HUES64 (cell line): ENCODE results near the gene SLC26A4.

Experiments
- H3K27ac ChIP-seq: 2 replicates; pipeline ENCODE4 v1.7.0; 2013; ENCODE audit warnings: low read depth, low read length, inconsistent platforms
- H3K27me3 ChIP-seq: 2 replicates; pipeline ENCODE4 v1.6.1; 2013; ENCODE audit warnings: mild to moderate bottlenecking, low read length; ENCODE audit not compliant: insufficient read depth
- H3K36me3 ChIP-seq: 2 replicates; pipeline ENCODE4 v1.6.1; 2013; ENCODE audit warnings: mild to moderate bottlenecking, low read length; ENCODE audit not compliant: insufficient read depth
- H3K4me1 ChIP-seq: 2 replicates; pipeline ENCODE4 v1.6.1; 2013; ENCODE audit warnings: mild to moderate bottlenecking, low read length, moderate library complexity; ENCODE audit not compliant: insufficient read depth
- H3K4me3 ChIP-seq: 2 replicates; pipeline ENCODE4 v1.5.1; 2013; ENCODE audit warnings: mild to moderate bottlenecking, low read length, moderate library complexity
- H3K9ac ChIP-seq: 2 replicates; pipeline ENCODE4 v1.6.1; 2013; ENCODE audit warnings: mild to moderate bottlenecking, low read depth, low read length
- H3K9me3 ChIP-seq: 2 replicates; pipeline ENCODE4 v1.6.1; 2013; ENCODE audit warnings: low read depth, low read length; ENCODE audit not compliant: insufficient read depth
- WGBS: fragments of 150-250, 120-280 bp; methylation state at CpG from one replicate; pipeline ENCODE4 v1.1.7; 2013; ENCODE audit warnings: missing lambda C conversion rate; 5-methylcytosine and 5-hydroxymethylcytosine counted together

The SLC26A4 gene

GRCh38 chr7:107694386-107694785 lies 33.8 kb downstream of the SLC26A4 start:
- Histone ChIP-seq H3K4me3 (no peak overlapping the region), H3K9me3 (no peaks in the 10 kb centered on the region), H3K27me3 (no peaks in the 10 kb centered on the region), H3K4me1 (peaks cover 10% of the 10 kb centered on the region; the same call in 1 of the 2 replicates), H3K9ac (no peak overlapping the region), H3K36me3 (no peaks in the 10 kb centered on the region), H3K27ac (no peak overlapping the region)
- WGBS: 95% methylated on average over 4 of the region's 5 CpGs

- Histone ChIP-seq H3K27me3 (no peaks in the 10 kb centered on the region), H3K4me1 (peaks cover 7% of the 10 kb centered on the region; the same call in 1 of the 2 replicates), H3K9me3 (no peaks in the 10 kb centered on the region), H3K36me3 (no peaks in the 10 kb centered on the region), H3K27ac (no peak overlapping the region), H3K4me3 (no peak overlapping the region), H3K9ac (no peak overlapping the region)
- 98% methylated on average over 2 of the region's 4 CpGs for WGBS
Measured at GRCh38 chr7:107696330-107696946, 35.8 kb downstream of the SLC26A4 start.

- no peaks in the 10 kb centered on the region for H3K27me3 ChIP-seq
- no peaks in the 10 kb centered on the region for H3K36me3 ChIP-seq
- H3K9me3 ChIP-seq: no peaks in the 10 kb centered on the region
- H3K27ac ChIP-seq: no peak overlapping the region
- peaks cover 7% of the 10 kb centered on the region; the same call in 1 of the 2 replicates for H3K4me1 ChIP-seq
- H3K9ac ChIP-seq: no peak overlapping the region
- 95% methylated on average over 7 of the region's 7 CpGs for WGBS
- H3K4me3 ChIP-seq: no peak overlapping the region
Measured at GRCh38 chr7:107697321-107698049, 36.9 kb downstream of the SLC26A4 start.

GRCh38 chr7:107700570-107700969 lies 39.9 kb downstream of the SLC26A4 start:
- Histone ChIP-seq H3K27ac (no peak overlapping the region), H3K4me3 (no peak overlapping the region), H3K9me3 (no peaks in the 10 kb centered on the region), H3K4me1 (no peaks in the 10 kb centered on the region), H3K36me3 (no peaks in the 10 kb centered on the region), H3K27me3 (no peaks in the 10 kb centered on the region), H3K9ac (no peak overlapping the region)

GRCh38 chr7:107701191-107701590 lies 40.6 kb downstream of the SLC26A4 start:
- H3K27ac ChIP-seq: no peak overlapping the region
- H3K4me1 ChIP-seq: no peaks in the 10 kb centered on the region
- H3K9me3 ChIP-seq: no peaks in the 10 kb centered on the region
- H3K36me3 ChIP-seq: no peaks in the 10 kb centered on the region
- no peak overlapping the region for H3K9ac ChIP-seq
- H3K27me3 ChIP-seq: no peaks in the 10 kb centered on the region
- 89% methylated on average over 3 of the region's 3 CpGs for WGBS
- no peak overlapping the region for H3K4me3 ChIP-seq

- Histone ChIP-seq H3K4me3 (no peak overlapping the region), H3K9me3 (no peaks in the 10 kb centered on the region), H3K36me3 (no peaks in the 10 kb centered on the region), H3K27ac (no peak overlapping the region), H3K4me1 (no peaks in the 10 kb centered on the region), H3K9ac (no peak overlapping the region), H3K27me3 (no peaks in the 10 kb centered on the region)
Measured at GRCh38 chr7:107703219-107703618, 42.6 kb downstream of the SLC26A4 start.

GRCh38 chr7:107703872-107704271 lies 43.2 kb downstream of the SLC26A4 start:
- Histone ChIP-seq H3K9ac (no peak overlapping the region), H3K9me3 (no peaks in the 10 kb centered on the region), H3K4me3 (no peak overlapping the region), H3K27me3 (no peaks in the 10 kb centered on the region), H3K4me1 (no peaks in the 10 kb centered on the region), H3K36me3 (no peaks in the 10 kb centered on the region), H3K27ac (no peak overlapping the region)
- 95% methylated on average over 3 of the region's 3 CpGs for WGBS

- Histone ChIP-seq H3K9me3 (no peaks in the 10 kb centered on the region), H3K36me3 (no peaks in the 10 kb centered on the region), H3K27ac (no peak overlapping the region), H3K4me3 (no peak overlapping the region), H3K27me3 (no peaks in the 10 kb centered on the region), H3K9ac (no peak overlapping the region), H3K4me1 (no peaks in the 10 kb centered on the region)
- 93% methylated on average over 2 of the region's 2 CpGs for WGBS
Measured at GRCh38 chr7:107708956-107709355, 48.3 kb downstream of the SLC26A4 start.

GRCh38 chr7:107711301-107711700 lies 50.7 kb downstream of the SLC26A4 start:
- Histone ChIP-seq H3K4me1 (no peaks in the 10 kb centered on the region), H3K27ac (no peak overlapping the region), H3K4me3 (no peak overlapping the region), H3K9me3 (no peaks in the 10 kb centered on the region), H3K36me3 (no peaks in the 10 kb centered on the region), H3K27me3 (no peaks in the 10 kb centered on the region), H3K9ac (no peak overlapping the region)
- WGBS: 100% methylated on average over 1 of the region's 1 CpG

- H3K4me1 ChIP-seq: no peaks in the 10 kb centered on the region
- no peaks in the 10 kb centered on the region for H3K36me3 ChIP-seq
- no peak overlapping the region for H3K4me3 ChIP-seq
- H3K27ac ChIP-seq: no peak overlapping the region
- no peaks in the 10 kb centered on the region for H3K27me3 ChIP-seq
- no peak overlapping the region for H3K9ac ChIP-seq
- 95% methylated on average over 1 of the region's 1 CpG for WGBS
- no peaks in the 10 kb centered on the region for H3K9me3 ChIP-seq
Measured at GRCh38 chr7:107712025-107712424, 51.4 kb downstream of the SLC26A4 start.

- H3K9me3 ChIP-seq: no peaks in the 10 kb centered on the region
- H3K27ac ChIP-seq: no peak overlapping the region
- no peaks in the 10 kb centered on the region for H3K36me3 ChIP-seq
- no peaks in the 10 kb centered on the region for H3K4me1 ChIP-seq
- no peak overlapping the region for H3K4me3 ChIP-seq
- no peaks in the 10 kb centered on the region for H3K27me3 ChIP-seq
- no peak overlapping the region for H3K9ac ChIP-seq
- WGBS: 90% methylated on average over 1 of the region's 1 CpG
Measured at GRCh38 chr7:107712896-107713295, 52.3 kb downstream of the SLC26A4 start.
